Panc1 (cell line): ENCODE data around the gene BCL3. TPM values are rescaled to one million over a fixed set of nuclear protein-coding genes. Genes with fewer than 3 reads are reported as not detected.

Source experiments
- ATAC-seq: fragments of 200-7000 bp; cut with Tn5 transposase; 2 replicates; pipeline ENCODE4 v1.9.1; 2020; ENCODE audit warnings: mild to moderate bottlenecking, moderate library complexity
- BruUV-seq: library from RNA; stranded (reverse); fragments of 400-500 nt; replicated peaks from 2 replicates; lab custom pipeline; 2021; lab: Mats Ljungman, UMichigan
- CTCF ChIA-PET: fragments of 300-600 bp; sonication (Branson Sonifier 250); formaldehyde crosslinking; loops from one replicate; lab custom pipeline; 2022; ENCODE audit warnings: antibody characterized with exemption; lab: Charles Lee
- POLR2A ChIA-PET: fragments of 300-600 bp; sonication (Branson Sonifier 250); formaldehyde crosslinking; loops from one replicate; lab custom pipeline; 2022; ENCODE audit warnings: antibody characterized with exemption; lab: Charles Lee
- DNase-seq: peaks from one replicate; pipeline ENCODE4 v3.0.0-alpha.2; 2010; ENCODE audit warnings: low read depth, low spot score
- H3K27ac ChIP-seq: 2 replicates; pipeline ENCODE4 v1.5.1; 2011; ENCODE audit warnings: mild to moderate bottlenecking, low read length, inconsistent platforms
- H3K27me3 ChIP-seq: fragments of 200-500 bp; sonication (Bioruptor generic); 2 replicates; pipeline ENCODE4 v1.6.0; 2014; ENCODE audit warnings: low read length, inconsistent platforms; ENCODE audit not compliant: control insufficient read depth, insufficient read depth
- H3K36me3 ChIP-seq: fragments of 200-500 bp; sonication (Bioruptor generic); 2 replicates; pipeline ENCODE4 v1.5.1; 2014; ENCODE audit warnings: inconsistent platforms, mild to moderate bottlenecking, low read length, moderate library complexity; ENCODE audit not compliant: control insufficient read depth, insufficient read depth
- H3K4me1 ChIP-seq: 2 replicates; pipeline ENCODE4 v1.5.1; 2011; ENCODE audit warnings: inconsistent platforms, mild to moderate bottlenecking, low read length, moderate library complexity; ENCODE audit not compliant: control insufficient read depth, insufficient read depth
- H3K4me3 ChIP-seq, 2 experiments: 2 replicates each; pipeline ENCODE4 v1.5.1; 2011 to 2012; ENCODE audit warnings: low read depth in 2 of 2, low read length in 2 of 2, mild to moderate bottlenecking in 2 of 2, inconsistent platforms in 1 of 2, moderate library complexity in 1 of 2
- H3K9me3 ChIP-seq: fragments of 200-500 bp; sonication (Bioruptor generic); 2 replicates; pipeline ENCODE4 v1.5.1; 2014; ENCODE audit warnings: low read depth, mild to moderate bottlenecking, inconsistent platforms, low read length, moderate library complexity; ENCODE audit not compliant: control insufficient read depth, insufficient read depth
- POLR2AphosphoS5 ChIP-seq: IDR thresholded peaks from 2 replicates; pipeline ENCODE4 v1.6.1; 2012; ENCODE audit warnings: mild to moderate bottlenecking, low read depth, low read length, moderate library complexity
- REST ChIP-seq, 2 experiments: IDR thresholded peaks; 2 replicates each; pipeline ENCODE4 v1.6.1; 2011 to 2012; ENCODE audit warnings: low read depth in 2 of 2, control low read depth in 1 of 2, low read length in 1 of 2, mild to moderate bottlenecking in 1 of 2, moderate library complexity in 1 of 2; ENCODE audit not compliant: insufficient read depth in 1 of 2
- SIN3A ChIP-seq: IDR thresholded peaks from 2 replicates; pipeline ENCODE4 v1.6.1; 2012; ENCODE audit warnings: low read depth, mild to moderate bottlenecking, low read length, moderate library complexity, borderline replicate concordance; ENCODE audit not compliant: insufficient read depth
- TCF7L2 ChIP-seq: IDR thresholded peaks from 2 replicates; pipeline ENCODE4 v1.6.1; 2011; ENCODE audit warnings: mild to moderate bottlenecking, low read depth, low read length, inconsistent platforms
- in situ Hi-C: cut with HindIII; loops from 2 replicates; pipeline ENCODE4 v1.10.0; 2016; ENCODE audit warnings: low sequenced_read_pairs, low pct_unique_long_range_greater_than_20kb
- intact Hi-C: fragments of 100-400 bp; cut with micrococcal nuclease; formaldehyde crosslinking; loops from one replicate; pipeline ENCODE4 v1.10.0; 2022; ENCODE audit not compliant: unreplicated experiment
- total RNA-seq: library from RNA; stranded (reverse); gene quantifications from one replicate; pipeline ENCODE4 v1.2.1, GENCODE V29; 2021; ENCODE audit not compliant: unreplicated experiment
- TF ChIP-seq, protein P1 (sequence below): fragments of 450-650 bp; IDR thresholded peaks from 2 replicates; pipeline ENCODE4 v1.5.1; 2017; ENCODE audit warnings: mild to moderate bottlenecking

BCL3 gene
- total RNA-seq, 1 experiment from 2014 or later, result 48.5 TPM

DNA sequence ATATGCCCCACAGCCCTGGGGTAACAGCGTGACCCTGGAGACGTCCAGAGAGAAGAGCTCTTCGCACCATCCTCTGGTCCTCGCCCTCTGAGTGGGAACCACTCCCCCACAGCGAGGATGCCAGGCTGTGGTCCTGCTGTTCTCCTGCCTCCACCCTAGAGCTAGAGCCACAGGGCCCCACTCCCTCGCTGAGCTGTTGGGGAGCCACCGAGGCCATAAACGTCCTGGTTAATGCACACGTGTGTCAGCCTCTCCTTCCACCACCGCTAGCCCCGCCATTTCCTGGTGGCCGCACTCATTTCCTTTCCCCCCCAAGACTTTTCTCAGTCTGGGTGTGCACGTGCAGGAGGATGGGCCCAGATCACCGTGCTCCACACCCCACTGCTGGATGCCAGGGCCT, 38.0 kb upstream of the BCL3 start:
- intact Hi-C loops (no loop called here), in situ Hi-C loops (no loop called here)
- TF ChIP-seq SIN3A (no peak), TCF7L2 (no peak), POLR2AphosphoS5 (no peak), REST (IDR thresholded peaks at IDR 0.05; ENCODE audit: insufficient read depth in 1 of 2, low read depth in 2 of 2, low read length in 1 of 2) (no peak)
- TF ChIP-seq, protein P1, sequence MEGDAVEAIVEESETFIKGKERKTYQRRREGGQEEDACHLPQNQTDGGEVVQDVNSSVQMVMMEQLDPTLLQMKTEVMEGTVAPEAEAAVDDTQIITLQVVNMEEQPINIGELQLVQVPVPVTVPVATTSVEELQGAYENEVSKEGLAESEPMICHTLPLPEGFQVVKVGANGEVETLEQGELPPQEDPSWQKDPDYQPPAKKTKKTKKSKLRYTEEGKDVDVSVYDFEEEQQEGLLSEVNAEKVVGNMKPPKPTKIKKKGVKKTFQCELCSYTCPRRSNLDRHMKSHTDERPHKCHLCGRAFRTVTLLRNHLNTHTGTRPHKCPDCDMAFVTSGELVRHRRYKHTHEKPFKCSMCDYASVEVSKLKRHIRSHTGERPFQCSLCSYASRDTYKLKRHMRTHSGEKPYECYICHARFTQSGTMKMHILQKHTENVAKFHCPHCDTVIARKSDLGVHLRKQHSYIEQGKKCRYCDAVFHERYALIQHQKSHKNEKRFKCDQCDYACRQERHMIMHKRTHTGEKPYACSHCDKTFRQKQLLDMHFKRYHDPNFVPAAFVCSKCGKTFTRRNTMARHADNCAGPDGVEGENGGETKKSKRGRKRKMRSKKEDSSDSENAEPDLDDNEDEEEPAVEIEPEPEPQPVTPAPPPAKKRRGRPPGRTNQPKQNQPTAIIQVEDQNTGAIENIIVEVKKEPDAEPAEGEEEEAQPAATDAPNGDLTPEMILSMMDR, result no peak
- POLR2A ChIA-PET, result no interaction called here
- CTCF ChIA-PET, result interaction anchor here (0.5 kb wide), 2 partner anchors 8 to 145 kb away, joined by 3 to 6 read pairs; no protein-coding TSS in a partner anchor
- no peaks in the 10 kb centered on the region for H3K9me3 ChIP-seq
- H3K4me1 ChIP-seq, result no peaks in the 10 kb centered on the region
- no TSS peak for BruUV-seq
- no peak for DNase-seq
- no peak overlapping the region for H3K27ac ChIP-seq
- ATAC-seq, result no peak
- no peaks in the 10 kb centered on the region for H3K36me3 ChIP-seq
- no peaks in the 10 kb centered on the region for H3K27me3 ChIP-seq
- H3K4me3 ChIP-seq, result no peak overlapping the region

GRCh38 chr19:44712864-44713515, 35.5 kb upstream of the BCL3 start:
- POLR2A ChIA-PET, result no interaction called here
- no TSS peak for BruUV-seq
- no peaks in the 10 kb centered on the region for H3K27me3 ChIP-seq
- H3K9me3 ChIP-seq, result no peaks in the 10 kb centered on the region
- no peak for DNase-seq
- intact Hi-C loops (no loop called here), in situ Hi-C loops (no loop called here)
- peak; percentile 82 for ATAC-seq
- CTCF ChIA-PET, result interaction anchor here (0.5 to 1.2 kb wide), 4 partner anchors 57 to 142 kb away, joined by 3 to 9 read pairs (median 4); no protein-coding TSS in a partner anchor
- TF ChIP-seq SIN3A (no peak), TCF7L2 (no peak), REST (IDR thresholded peaks at IDR 0.05; ENCODE audit: insufficient read depth in 1 of 2, low read depth in 2 of 2, low read length in 1 of 2) (no peak), POLR2AphosphoS5 (no peak)
- TF ChIP-seq, protein P1, result no peak
- H3K4me1 ChIP-seq, result peaks cover 4% of the 10 kb centered on the region; the same call in 1 of the 2 replicates
- H3K36me3 ChIP-seq, result no peaks in the 10 kb centered on the region
- H3K4me3 ChIP-seq, result no peak overlapping the region
- no peak overlapping the region for H3K27ac ChIP-seq
